ENCODE measurements around the gene EDN2.

Gene EDN2

DNA sequence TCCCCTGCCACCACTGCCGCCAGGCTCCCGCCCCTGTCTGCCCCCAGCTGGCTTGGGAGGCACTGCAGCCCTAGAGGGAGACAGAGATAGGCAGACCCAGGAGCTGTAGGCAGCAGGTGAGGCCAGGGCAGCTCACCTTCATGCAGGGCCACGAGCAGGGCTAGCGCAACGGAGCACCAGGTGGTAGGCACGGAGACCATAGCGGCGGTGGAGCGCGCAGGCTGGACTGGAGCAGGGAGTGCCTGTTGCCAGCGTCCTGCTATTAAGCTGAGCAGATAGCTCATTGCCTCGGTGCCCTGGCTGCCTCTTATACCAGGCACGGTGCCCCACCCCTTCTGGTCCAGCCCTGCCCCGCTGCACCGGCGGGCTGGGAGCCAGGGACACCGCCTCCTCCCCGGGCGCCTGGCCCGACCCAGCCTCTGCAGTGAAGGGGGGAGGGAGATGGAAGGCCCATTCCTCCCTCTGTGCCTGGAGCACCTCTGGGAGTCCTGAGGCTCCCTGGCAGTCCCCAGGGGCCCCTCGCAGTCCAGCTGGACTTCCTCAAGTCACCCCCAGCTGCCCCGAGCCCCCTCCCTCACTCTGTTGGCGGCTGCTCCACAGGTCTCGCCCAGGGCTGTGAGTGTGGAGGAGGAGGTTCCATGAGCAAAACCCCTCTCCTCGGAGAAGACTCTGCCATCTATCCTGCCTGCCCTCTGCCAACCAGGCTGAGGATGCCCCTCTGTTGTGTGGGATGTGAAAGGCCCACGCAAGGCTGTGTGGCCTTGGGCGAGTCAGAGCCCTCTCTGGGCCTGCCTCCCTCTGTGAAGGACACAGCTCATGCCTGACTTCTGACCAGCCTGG, at the start of gene EDN2:
TSS of gene EDN2 (minus strand) at position 282 of the 840 bp plus-strand sequence. CDS start at position 200, 82 bp downstream.
- DNase-seq = no peak

DNA sequence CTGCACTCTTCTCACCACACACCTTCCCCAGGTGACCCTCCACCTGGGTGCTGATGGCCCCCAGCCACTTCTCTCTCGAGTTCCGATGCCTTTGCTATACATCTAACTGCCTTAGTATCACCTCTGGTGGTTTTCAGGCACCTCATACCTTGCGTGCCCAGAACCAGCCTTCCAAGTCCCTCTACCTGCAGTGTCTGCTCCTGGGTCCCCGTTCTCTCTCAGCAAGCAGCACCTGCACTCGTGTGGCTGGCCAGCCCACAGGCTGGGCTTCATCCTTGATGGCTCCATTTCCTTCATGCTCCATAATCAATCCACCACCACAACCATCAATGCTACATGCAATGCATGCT, 49.2 kb upstream of the EDN2 start:
- no peak for DNase-seq

GRCh38 chr1:41533016-41533730, 48.7 kb upstream of the EDN2 start:
- DNase-seq = no peak

- DNase-seq = no peak
Observed at GRCh38 chr1:41532206-41532975, 47.9 kb upstream of the EDN2 start.

GRCh38 chr1:41530411-41530810, 45.9 kb upstream of the EDN2 start:
- no peak for DNase-seq

DNA sequence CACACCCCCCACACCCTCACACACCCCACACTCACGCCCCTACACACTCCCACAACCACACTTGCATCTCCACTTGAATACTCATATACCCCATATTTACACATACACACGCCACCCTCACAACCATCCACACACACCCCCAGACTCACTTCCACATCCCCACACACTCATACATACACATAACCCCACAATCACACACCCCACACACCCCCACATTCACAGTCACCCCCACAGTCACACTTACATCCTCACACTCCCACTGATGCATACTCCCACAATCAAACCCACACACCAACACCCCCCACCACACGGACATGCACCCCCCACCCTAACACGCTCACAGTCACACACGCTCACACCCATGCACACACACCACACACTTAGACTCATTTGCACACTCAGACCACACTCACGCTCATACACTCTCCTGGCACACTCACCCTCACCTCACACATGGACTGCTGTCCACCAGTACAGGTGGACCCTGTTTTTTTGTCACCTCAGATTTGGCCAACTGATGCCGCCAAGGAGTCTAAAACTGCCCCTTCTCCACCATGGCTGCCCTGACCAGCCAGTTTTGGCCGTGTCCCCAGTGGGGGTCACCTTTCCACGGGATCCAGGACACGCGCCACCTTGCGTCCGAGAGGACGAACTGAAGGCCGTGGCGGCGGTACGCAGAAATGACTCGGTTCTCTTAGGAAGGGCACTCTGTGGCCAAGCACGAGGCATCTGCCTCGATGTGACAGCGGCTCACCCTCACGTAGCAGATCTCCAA, 45.3 kb upstream of the EDN2 start:
- no peak for DNase-seq

DNA sequence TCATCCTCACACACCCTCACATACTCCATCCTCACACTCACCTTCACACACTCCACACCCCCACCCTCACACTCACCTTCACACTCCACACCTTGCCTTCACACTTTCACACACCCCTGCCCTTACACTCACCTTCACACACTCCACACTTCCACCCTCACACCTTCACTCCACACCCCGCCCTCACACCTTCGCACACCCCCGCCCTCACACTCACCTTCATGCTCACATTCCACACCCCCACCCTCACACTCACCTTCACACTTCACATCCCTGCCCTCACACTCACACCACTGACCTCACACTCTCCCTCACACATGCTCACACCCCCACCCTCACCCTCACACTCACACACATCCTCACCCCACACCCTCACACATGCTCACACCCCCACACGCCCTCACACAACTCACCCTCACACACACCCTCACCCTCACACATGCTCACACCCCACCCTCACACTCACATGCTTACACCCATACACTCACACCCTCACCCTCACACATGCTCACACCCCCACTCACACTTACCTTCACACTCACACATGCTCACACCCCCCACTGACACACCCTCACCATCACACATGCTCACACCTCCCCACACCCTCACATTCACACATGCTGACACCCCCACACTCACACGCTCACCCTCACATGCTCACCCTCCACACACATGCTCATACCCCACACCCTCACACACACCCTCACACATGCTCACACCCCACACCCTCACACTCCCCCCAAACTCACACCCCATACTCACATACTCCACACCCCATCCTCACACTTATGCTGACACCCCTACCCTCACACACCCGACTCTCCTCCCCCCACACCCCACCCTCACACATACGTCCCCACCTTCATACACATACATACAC, 44.5 kb upstream of the EDN2 start:
- DNase-seq = no peak

GRCh38 chr1:41528106-41528505, 43.6 kb upstream of the EDN2 start:
- DNase-seq = no peak

- no peak for DNase-seq
Observed at GRCh38 chr1:41526956-41527561, 42.6 kb upstream of the EDN2 start.

- no peak for DNase-seq
Observed at GRCh38 chr1:41525891-41526587, 41.6 kb upstream of the EDN2 start.

GRCh38 chr1:41524676-41525675, 40.5 kb upstream of the EDN2 start:
- DNase-seq = no peak

DNA sequence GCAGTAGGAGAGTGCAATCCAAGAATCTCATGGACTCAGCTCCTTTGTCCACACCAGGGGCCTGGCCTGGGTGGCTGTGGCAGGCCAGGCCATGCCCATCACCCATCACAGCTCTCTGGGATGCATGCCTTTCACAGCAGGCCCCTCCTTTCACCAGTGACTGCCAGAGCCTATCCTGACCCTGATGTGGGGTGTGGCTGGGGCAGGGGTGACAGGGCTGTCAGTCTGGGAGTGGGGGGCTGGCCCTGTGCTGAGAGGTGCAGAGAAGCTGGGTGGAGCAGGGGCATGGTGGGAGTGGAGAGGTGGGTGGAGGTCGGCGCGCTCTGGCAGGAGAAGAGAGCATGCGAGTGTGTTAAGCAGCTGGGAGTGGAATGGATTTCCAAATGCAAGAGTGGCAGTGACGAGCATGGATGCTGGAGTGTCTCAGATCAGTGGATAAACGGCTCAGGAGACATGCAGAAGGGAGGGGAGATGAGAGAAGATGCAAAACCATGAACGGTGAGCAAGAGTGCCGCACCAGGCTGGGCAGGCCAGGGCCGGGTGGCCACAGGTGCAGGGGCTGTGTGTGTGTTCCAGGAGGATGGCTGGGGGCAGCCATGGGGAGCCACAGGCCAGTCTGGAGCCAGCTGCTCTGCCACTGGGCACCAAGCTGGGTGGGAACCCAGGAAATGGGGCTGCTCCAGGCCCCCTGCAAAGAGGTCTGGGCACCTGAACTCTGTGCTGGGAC, 39.6 kb upstream of the EDN2 start:
- no peak for DNase-seq

DNA sequence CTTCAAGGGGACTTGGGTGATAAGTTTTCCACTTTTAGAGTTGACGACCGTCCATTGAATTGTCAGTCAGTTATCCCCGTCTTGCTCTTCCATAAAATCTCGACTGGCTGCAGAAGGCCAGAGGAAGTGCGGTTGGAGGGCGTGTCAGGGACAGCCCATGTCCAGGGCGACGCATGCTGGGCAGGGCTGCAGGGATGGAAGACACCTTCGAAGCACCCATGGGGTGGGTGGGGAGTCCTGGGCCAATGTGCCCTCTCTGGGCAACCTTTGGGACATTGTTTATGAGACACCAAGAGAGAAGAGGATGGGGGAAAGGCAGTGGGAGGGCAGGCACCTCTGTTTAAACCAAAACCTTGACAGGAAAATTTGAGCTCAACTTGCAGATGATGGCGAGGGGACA, 38.6 kb upstream of the EDN2 start:
- no peak for DNase-seq

- DNase-seq = no peak
Observed at GRCh38 chr1:41521766-41522165, 37.3 kb upstream of the EDN2 start.

DNA sequence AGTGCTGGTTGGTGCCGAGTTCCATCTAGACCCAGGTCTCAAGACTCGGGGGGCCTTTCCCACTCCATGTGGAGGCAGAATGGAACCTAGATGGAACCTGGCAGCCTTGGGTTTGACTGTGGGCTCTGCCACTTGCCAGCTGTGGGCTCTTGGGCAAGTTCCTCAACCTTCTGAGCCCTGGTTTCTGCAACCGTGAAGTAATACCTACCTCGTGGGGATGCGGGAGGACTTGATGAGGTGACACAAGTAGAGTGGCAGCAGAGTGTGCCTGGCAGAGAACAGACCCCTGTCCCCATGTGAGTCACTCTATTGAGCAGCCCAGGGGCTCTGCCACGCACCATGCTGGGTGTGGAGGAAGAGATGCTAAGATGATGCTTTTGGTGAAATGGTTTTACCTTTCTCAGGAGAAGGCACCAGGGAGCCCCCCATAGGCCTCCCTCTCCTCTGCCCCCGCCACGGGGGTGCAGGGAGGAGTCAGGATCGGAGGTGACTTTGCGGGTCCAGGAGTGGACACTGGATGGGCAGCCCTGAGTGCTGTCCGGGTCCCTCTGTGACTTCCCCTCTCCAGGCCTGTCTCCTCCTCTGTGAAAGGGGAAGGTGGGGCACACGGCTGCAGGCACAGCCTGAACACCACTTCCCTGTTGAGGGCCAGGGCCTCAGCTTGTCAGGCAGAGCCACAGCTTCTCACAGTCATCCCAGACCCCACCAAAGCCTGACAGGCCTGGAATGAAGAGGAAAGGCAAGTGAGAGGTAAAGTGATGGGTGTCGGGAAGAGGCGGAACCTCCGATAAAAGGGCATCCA, 36.7 kb upstream of the EDN2 start:
- no peak for DNase-seq

- no peak for DNase-seq
Observed at GRCh38 chr1:41519667-41520066, 35.2 kb upstream of the EDN2 start.

- no peak for DNase-seq
Observed at GRCh38 chr1:41518471-41518870, 34.0 kb upstream of the EDN2 start.

GRCh38 chr1:41517062-41517438, 32.6 kb upstream of the EDN2 start:
- no peak for DNase-seq

Measured in fibroblast of skin of right quadriceps (primary cell).